ENCODE measurements around the gene PEX7.
"Not testable (repeated sequence)": the region's sequence is repeated elsewhere in the genome, so short reads cannot be mapped to it uniquely, and the experiment has no call there.

PEX7 gene

GRCh38 chr6:136791296-136792094, 30.9 kb upstream of the PEX7 start:
- DNase-seq, result peak in 1 of 2 experiments; percentile 14

DNA sequence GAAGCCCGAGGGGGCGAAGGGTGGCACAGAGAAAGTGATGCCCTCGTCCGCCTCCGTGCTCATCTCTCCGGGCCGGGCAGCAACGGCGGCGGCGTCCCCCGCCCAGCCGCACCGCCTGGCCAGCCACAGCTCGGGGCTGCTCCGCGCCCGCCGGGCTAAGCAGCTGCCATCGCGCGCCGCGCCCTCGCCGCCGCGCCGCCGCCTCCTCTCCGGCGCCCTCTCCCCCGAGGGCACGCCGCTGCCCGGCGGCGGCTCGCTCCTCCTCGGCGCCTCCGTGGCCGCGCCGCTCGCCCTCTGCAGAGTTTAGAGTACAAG, 30.3 kb upstream of the PEX7 start:
- DNase-seq, result no peak

GRCh38 chr6:136792410-136793262, 29.8 kb upstream of the PEX7 start, which contains the start of gene MAP3K5:
TSS of gene MAP3K5 (minus strand) at chr6:136792477. CDS start at chr6:136792157, 320 bp downstream.
- peak; percentile 67 to 78 for DNase-seq

- no peak for DNase-seq
Observed at GRCh38 chr6:136793363-136793762, 29.0 kb upstream of the PEX7 start.

GRCh38 chr6:136795386-136795785, 27.0 kb upstream of the PEX7 start:
- DNase-seq, result no peak

GRCh38 chr6:136795996-136796395, 26.4 kb upstream of the PEX7 start:
- DNase-seq, result no peak

GRCh38 chr6:136798044-136798443, 24.3 kb upstream of the PEX7 start:
- no peak for DNase-seq

GRCh38 chr6:136801581-136801980, 20.8 kb upstream of the PEX7 start:
- DNase-seq, result no peak

DNA sequence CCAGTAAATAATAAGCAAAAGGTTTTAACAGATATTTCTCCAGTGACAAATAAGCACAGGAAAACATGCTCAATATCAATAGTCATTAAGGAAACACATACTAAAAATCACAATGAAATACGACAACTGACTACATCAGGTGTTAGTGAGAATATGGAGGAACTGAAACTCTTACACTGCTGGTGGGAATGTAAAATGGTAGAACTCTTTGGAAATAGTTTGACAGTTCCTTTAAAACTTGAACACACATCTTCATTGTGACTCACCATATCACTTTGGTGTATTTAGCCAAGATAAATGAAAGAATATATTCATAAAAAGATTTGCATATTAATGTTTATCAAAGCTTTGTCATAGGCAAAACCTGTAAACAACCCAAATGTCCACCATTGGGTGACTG, 18.8 kb upstream of the PEX7 start:
- no peak for DNase-seq

GRCh38 chr6:136809091-136809860, 13.1 kb upstream of the PEX7 start:
- DNase-seq, result no peak

GRCh38 chr6:136811272-136811671, 11.1 kb upstream of the PEX7 start:
- DNase-seq, result no peak

- DNase-seq, result no peak
Observed at GRCh38 chr6:136812174-136812573, 10.2 kb upstream of the PEX7 start.

- DNase-seq, result not testable (repeated sequence)
Observed at GRCh38 chr6:136815608-136816007, 6.8 kb upstream of the PEX7 start.

DNA sequence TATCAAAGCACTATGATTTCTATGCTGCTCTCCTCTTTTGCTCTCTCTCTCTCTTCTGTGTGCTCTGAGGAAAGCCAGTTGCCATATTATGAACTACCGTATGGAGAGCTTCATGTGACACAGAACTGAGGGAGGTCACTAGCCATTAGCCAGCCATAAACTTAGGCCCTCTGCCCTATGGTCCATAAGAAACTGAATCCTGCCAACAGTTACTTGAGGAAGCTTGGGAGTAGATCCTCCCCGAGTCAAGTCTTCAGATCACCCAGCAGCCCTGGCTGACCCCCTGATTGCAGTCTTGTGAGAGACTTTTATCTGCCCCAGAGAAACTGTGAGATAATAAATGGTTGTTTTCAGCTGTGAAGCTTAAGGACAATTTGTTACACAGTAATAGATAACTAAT, 5.7 kb upstream of the PEX7 start:
- no peak for DNase-seq

DNA sequence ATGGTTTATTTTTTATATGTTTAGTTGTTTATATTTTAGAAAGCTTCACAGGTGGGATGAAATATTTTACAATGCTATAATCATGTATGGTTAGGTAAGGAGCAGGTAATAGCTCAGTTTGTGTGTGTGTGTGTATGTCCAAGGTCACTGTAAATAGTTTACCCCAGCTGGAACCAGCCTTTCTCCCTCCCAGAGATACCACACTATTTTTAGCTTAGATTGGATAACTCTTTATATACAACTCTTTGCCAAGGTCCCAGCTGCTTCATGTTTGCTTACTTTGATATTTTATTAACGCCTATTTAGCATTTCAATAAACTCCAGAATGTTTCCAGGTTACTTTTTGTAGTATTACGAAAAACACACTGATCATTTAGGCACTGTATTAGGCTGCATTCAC, 1.8 kb upstream of the PEX7 start:
- DNase-seq, result no peak

- no peak for DNase-seq
Observed at GRCh38 chr6:136822046-136822375, 381 bp upstream of the PEX7 start.

DNA sequence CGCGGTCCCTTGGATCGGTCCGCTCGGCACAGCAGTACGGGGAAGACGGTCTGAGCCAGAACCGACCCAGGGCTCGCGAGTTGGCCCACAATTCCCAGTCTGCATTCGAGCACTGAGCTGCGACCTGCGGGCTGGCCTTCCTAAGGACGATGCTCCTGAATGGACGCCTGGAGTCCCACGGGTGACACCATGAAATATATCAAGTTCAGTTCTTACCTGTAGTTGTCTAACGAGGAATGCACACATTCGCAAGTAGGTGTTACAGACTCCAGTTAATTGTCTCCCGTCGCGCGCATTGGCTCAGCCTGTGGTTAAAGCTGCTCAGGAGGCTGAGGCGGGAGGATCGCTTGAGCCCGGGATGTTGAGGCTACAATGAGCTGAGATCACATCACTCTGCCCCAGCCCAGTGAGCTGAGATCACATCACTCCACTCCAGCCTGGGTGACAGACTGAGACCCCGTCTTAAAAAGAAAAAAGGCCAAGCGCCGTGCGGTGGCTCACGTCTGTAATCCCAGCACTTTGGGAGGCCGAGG, 802 bp downstream of the PEX7 start:
- no peak for DNase-seq

GRCh38 chr6:136826216-136826615, 3.8 kb downstream of the PEX7 start:
- DNase-seq, result no peak

DNA sequence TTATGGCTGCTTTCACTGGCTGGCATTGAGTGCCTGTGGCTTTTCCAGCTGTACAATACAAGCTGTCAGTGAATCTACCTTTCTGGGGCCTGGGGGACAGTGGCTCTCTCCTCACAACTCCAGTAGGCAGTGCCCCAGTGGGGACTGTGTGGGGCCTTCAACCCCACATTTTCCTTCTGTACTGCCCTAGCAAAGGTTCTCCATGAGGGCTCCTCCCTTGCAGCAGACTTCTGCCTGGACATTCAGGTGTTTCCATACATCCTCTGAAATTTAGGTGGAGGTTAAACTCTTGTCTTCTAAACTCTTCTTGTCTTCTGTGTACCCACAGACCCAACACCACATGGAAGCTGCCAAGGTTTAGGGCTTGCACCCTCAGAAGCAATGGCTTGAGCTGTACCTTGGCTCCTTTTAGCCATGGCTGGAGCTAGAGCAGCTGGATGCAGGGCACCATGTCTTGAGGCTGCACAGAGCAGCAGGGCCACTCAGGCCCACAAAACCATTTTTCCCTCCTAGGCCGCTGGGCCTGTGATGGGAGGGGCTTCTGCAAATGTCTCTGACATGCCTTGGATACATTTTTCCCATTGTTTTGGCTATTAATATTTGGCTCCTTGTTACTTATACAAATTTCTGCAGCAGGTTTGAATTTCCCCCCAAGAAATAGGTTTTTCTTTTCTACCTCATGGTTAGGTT, 9.6 kb downstream of the PEX7 start:
- DNase-seq, result no peak

GRCh38 chr6:136840276-136841001, 18.0 kb downstream of the PEX7 start:
- no peak for DNase-seq

- DNase-seq, result peak; percentile 54 to 76
Observed at GRCh38 chr6:136843210-136843609, 20.8 kb downstream of the PEX7 start.

DNA sequence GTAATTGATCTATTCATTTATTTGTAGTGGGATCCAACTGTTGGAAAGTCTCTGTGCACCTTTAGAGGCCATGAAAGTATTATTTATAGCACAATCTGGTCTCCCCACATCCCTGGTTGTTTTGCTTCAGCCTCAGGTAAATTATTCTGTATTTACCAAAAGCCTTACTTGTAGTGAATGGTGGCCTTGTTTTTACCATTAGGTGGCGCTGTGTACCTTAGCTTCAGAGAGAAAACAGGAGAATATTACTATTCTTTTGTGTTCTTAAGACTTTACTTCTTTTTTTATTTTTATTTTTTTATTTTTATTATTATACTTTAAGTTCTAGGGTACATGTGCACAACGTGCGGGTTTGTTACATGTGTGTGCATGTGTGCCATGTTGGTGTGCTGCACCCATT, 23.7 kb downstream of the PEX7 start:
- peak in 1 of 2 experiments; percentile 51 for DNase-seq
